SK-N-SH treated with all-trans-retinoic acid at 6 μM for 48 hours (cell line): ENCODE measurements around the gene PHACTR4.

Experiments used
- BACH2 ChIP-seq: fragments of 250-450 bp; sonication (Bioruptor Pico); IDR thresholded peaks from 2 replicates; pipeline ENCODE4 v1.9.0; 2021; ENCODE audit warnings: mild to moderate bottlenecking, borderline replicate concordance
- PATZ1 ChIP-seq: fragments of 250-450 bp; sonication (Bioruptor Pico); IDR thresholded peaks from 2 replicates; pipeline ENCODE4 v1.8.0; 2020; ENCODE audit warnings: mild to moderate bottlenecking, moderate library complexity, borderline replicate concordance
- PPARA ChIP-seq: fragments of 250-450 bp; sonication (Bioruptor Pico); IDR thresholded peaks from 2 replicates; pipeline ENCODE4 v1.5.0; 2020; ENCODE audit warnings: mild to moderate bottlenecking, borderline replicate concordance
- RARB ChIP-seq: fragments of 250-450 bp; sonication (Bioruptor Pico); IDR thresholded peaks from 2 replicates; pipeline ENCODE4 v1.8.0; 2021; ENCODE audit warnings: mild to moderate bottlenecking, moderate library complexity
- TCF4 ChIP-seq: fragments of 250-450 bp; sonication (Bioruptor Pico); IDR thresholded peaks from 2 replicates; pipeline ENCODE4 v1.8.0; 2021; ENCODE audit warnings: mild to moderate bottlenecking, moderate library complexity, borderline replicate concordance
- TSHZ2 ChIP-seq: fragments of 250-450 bp; sonication (Bioruptor Pico); IDR thresholded peaks from 2 replicates; pipeline ENCODE4 v1.5.0; 2020; ENCODE audit warnings: mild to moderate bottlenecking, moderate library complexity
- ZFP3 ChIP-seq: fragments of 250-450 bp; sonication (Bioruptor Pico); IDR thresholded peaks from 2 replicates; pipeline ENCODE4 v1.5.0; 2020; ENCODE audit warnings: mild to moderate bottlenecking, moderate library complexity
- TF ChIP-seq, protein P1 (sequence below): fragments of 250-450 bp; sonication (Bioruptor Pico); IDR thresholded peaks from 2 replicates; pipeline ENCODE4 v1.8.0; 2021; ENCODE audit warnings: low read depth, mild to moderate bottlenecking, moderate library complexity, borderline replicate concordance

GRCh38 chr1:28359592-28360239 lies 9.8 kb upstream of the PHACTR4 start:
- TF ChIP-seq RARB (CRISPR knock-in tag) (no peak), TCF4 (CRISPR knock-in tag) (no peak), PATZ1 (CRISPR knock-in tag) (no peak), ZFP3 (no peak), PPARA (CRISPR knock-in tag) (no peak), BACH2 (no peak), TSHZ2 (CRISPR knock-in tag) (no peak)
- TF ChIP-seq, protein P1, sequence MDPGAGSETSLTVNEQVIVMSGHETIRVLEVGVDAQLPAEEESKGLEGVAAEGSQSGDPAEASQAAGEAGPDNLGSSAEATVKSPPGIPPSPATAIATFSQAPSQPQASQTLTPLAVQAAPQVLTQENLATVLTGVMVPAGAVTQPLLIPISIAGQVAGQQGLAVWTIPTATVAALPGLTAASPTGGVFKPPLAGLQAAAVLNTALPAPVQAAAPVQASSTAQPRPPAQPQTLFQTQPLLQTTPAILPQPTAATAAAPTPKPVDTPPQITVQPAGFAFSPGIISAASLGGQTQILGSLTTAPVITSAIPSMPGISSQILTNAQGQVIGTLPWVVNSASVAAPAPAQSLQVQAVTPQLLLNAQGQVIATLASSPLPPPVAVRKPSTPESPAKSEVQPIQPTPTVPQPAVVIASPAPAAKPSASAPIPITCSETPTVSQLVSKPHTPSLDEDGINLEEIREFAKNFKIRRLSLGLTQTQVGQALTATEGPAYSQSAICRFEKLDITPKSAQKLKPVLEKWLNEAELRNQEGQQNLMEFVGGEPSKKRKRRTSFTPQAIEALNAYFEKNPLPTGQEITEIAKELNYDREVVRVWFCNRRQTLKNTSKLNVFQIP = no peak
